Spleen (tissue), 11 donors: ENCODE data around the gene TMEM38A. TPM values are rescaled to one million over a fixed set of nuclear protein-coding genes. Genes with fewer than 3 reads are reported as not detected.

ENCODE experiments used
- DNase-seq: peaks from one replicate; pipeline ENCODE4 v3.0.0-alpha.2; 2020
- H3K27ac ChIP-seq, 8 donors: fragments of 200-600 bp; sonication (generic) in 7 of 8; 1 replicate in 4 of 8; 2 replicates in 4 of 8; pipeline versions ENCODE4 v1.5.0 to v1.8.0; 2016 to 2021; ENCODE audit warnings: inconsistent platforms in 4 of 8, mild to moderate bottlenecking in 4 of 8, moderate library complexity in 1 of 8
- H3K27me3 ChIP-seq, 7 donors: fragments of 200-600 bp; sonication (generic) in 6 of 7; replicated peaks in 1 of 7; 1 replicate in 4 of 7; 2 replicates in 3 of 7; pipeline versions ENCODE4 v1.5.0 to v1.8.0; 2016 to 2021; ENCODE audit warnings: inconsistent platforms in 3 of 7, mild to moderate bottlenecking in 1 of 7
- H3K36me3 ChIP-seq, 6 donors: fragments of 200-600 bp; sonication (generic) in 5 of 6; 1 replicate in 4 of 6; 2 replicates in 2 of 6; pipeline versions ENCODE4 v1.5.0 to v1.8.0; 2016 to 2021; ENCODE audit warnings: inconsistent platforms in 2 of 6
- H3K4me1 ChIP-seq, 6 donors: fragments of 200-600 bp; sonication (generic) in 5 of 6; 1 replicate in 3 of 6; 2 replicates in 3 of 6; pipeline versions ENCODE4 v1.5.0 to v1.8.0; 2016 to 2021; ENCODE audit warnings: inconsistent platforms in 3 of 6
- H3K4me3 ChIP-seq, 8 donors: fragments of 200-600 bp; sonication (generic) in 7 of 8; 1 replicate in 4 of 8; 2 replicates in 4 of 8; pipeline versions ENCODE4 v1.5.0 to v1.8.0; 2016 to 2021; ENCODE audit warnings: inconsistent platforms in 4 of 8, mild to moderate bottlenecking in 4 of 8, moderate library complexity in 2 of 8
- H3K9me3 ChIP-seq, 8 donors: fragments of 200-600 bp; sonication (generic) in 7 of 8; 1 replicate in 4 of 8; 2 replicates in 4 of 8; pipeline versions ENCODE4 v1.5.0 to v1.8.0; 2016 to 2021; ENCODE audit warnings: inconsistent platforms in 4 of 8
- CTCF ChIP-seq, 11 experiments: fragments of 200-600 bp in 7 of 11; fragments of 450-650 bp in 4 of 11; sonication (generic) in 4 of 11; IDR thresholded peaks in 8 of 11; conservative IDR thresholded peaks in 3 of 11; 1 replicate in 7 of 11; 2 replicates in 4 of 11; pipeline versions ENCODE4 v1.4.0 to v1.8.0; 2016 to 2021; ENCODE audit warnings: antibody characterized with exemption in 11 of 11, inconsistent platforms in 4 of 11, mild to moderate bottlenecking in 1 of 11
- POLR2A ChIP-seq, 3 donors: fragments of 450-650 bp; IDR thresholded peaks; one replicate each; pipeline ENCODE4 v1.5.1; 2017; ENCODE audit warnings: antibody characterized with exemption in 3 of 3, mild to moderate bottlenecking in 1 of 3
- POLR2AphosphoS5 ChIP-seq, 3 donors: sonication (generic); formaldehyde crosslinking; IDR thresholded peaks; one replicate each; pipeline ENCODE4 v1.5.1; 2017; ENCODE audit warnings: antibody characterized with exemption in 3 of 3
- WGBS, 5 donors: extraction: QIAGEN DNeasy Blood & Tissue Kit in 3 of 5; methylation state at CpG; one replicate each; pipeline versions ENCODE4 v1.1.5 to v1.1.7; 2013 to 2018; 5-methylcytosine and 5-hydroxymethylcytosine counted together
- intact Hi-C: fragments of 100-400 bp; cut with DNase I; formaldehyde crosslinking; loops from one replicate; pipeline ENCODE4 v1.15.0; 2023; ENCODE audit warnings: low total_unique reads
- polyA plus RNA-seq, 3 donors: library from polyadenylated mRNA; stranded (reverse); fragments of 200-250 nt; gene quantifications; one replicate each; pipeline ENCODE4 v1.2.1, GENCODE V29; 2013
- total RNA-seq, 7 donors: library from RNA; depleted of rRNA in 3 of 7; stranded (reverse); fragments of >200 nt in 3 of 7; fragmentation: NEBNext Ultra II Directional in 4 of 7; extraction: Animal tissue kit (Norgen Biotek cat#: 25700) in 4 of 7; gene quantifications; one replicate each; pipeline versions ENCODE4 v1.1.0 to v1.2.1, GENCODE V29; 2016 to 2021
- donor health status: healthy with polysubstance abuse.
- donor health status: DM: no; HTN: no; CAD: no; lungs with moderate emphysema.
- donor health status: DM: no; HTN: no; CAD: no.
- donor health status: Bipolar disorder and iron deficiency.
- donor health status: healthy.
- donor health status: DM: no; HTN: no; CAD: no.
- donor health status: DM: yes; HTN: yes; CAD: no.

Gene TMEM38A
- total and polyA plus RNA-seq, 10 donors = 1.5 to 5.4 (median 2.8) TPM

GRCh38 chr19:16678498-16678897 lies 17.6 kb downstream of the TMEM38A start:
- H3K27ac ChIP-seq = no peak overlapping the region
- TF ChIP-seq POLR2A (IDR thresholded peaks at IDR 0.05) (no peak), POLR2AphosphoS5 (IDR thresholded peaks at IDR 0.05) (no peak), CTCF (IDR thresholded peaks at IDR 0.05 in 8 of 11, conservative IDR thresholded peaks at IDR 0.05 in 3 of 11) (no peak)
- peaks cover 0 to 36% (median 16%) of the 10 kb centered on the region in 6 donors for H3K36me3 ChIP-seq
- H3K4me3 ChIP-seq = no peak overlapping the region
- intact Hi-C loops = no loop called here
- peaks cover 0 to 13% (median 0%) of the 10 kb centered on the region in 6 donors for H3K4me1 ChIP-seq
- H3K27me3 ChIP-seq = no peaks in the 10 kb centered on the region
- peaks cover 0 to 25% (median 17%) of the 10 kb centered on the region in 8 donors for H3K9me3 ChIP-seq
- WGBS, 5 donors = 86 to 93% (median 91%) methylated on average over 9 of the region's 9 CpGs
- DNase-seq = no peak

GRCh38 chr19:16679811-16680210 lies 18.9 kb downstream of the TMEM38A start:
- H3K4me3 ChIP-seq = no peak overlapping the region
- no peak for TF ChIP-seq POLR2A (IDR thresholded peaks at IDR 0.05)
- TF ChIP-seq CTCF (IDR thresholded peaks at IDR 0.05 in 8 of 11, conservative IDR thresholded peaks at IDR 0.05 in 3 of 11) = no peak
- no peak for TF ChIP-seq POLR2AphosphoS5 (IDR thresholded peaks at IDR 0.05)
- intact Hi-C loops = no loop called here
- WGBS, 5 donors = 93 to 100% (median 95%) methylated on average over 4 to 11 of the region's 11 CpGs
- H3K27me3 ChIP-seq = no peaks in the 10 kb centered on the region
- peaks cover 0 to 25% (median 17%) of the 10 kb centered on the region in 8 donors for H3K9me3 ChIP-seq
- no peak overlapping the region for H3K27ac ChIP-seq
- peaks cover 0 to 36% (median 16%) of the 10 kb centered on the region in 6 donors for H3K36me3 ChIP-seq
- peaks cover 0 to 9% (median 0%) of the 10 kb centered on the region in 6 donors for H3K4me1 ChIP-seq
- no peak for DNase-seq

GRCh38 chr19:16682539-16682938 lies 21.6 kb downstream of the TMEM38A start:
- TF ChIP-seq POLR2A (IDR thresholded peaks at IDR 0.05) (no peak), POLR2AphosphoS5 (IDR thresholded peaks at IDR 0.05) (no peak), CTCF (IDR thresholded peaks at IDR 0.05 in 8 of 11, conservative IDR thresholded peaks at IDR 0.05 in 3 of 11) (no peak)
- WGBS, 5 donors = 88 to 96% (median 93%) methylated on average over 1 to 2 of the region's 2 CpGs
- H3K27me3 ChIP-seq = no peaks in the 10 kb centered on the region
- H3K9me3 ChIP-seq = peaks cover 0 to 29% (median 19%) of the 10 kb centered on the region in 8 donors
- H3K36me3 ChIP-seq = peaks cover 0 to 36% (median 16%) of the 10 kb centered on the region in 6 donors
- no peak overlapping the region for H3K4me3 ChIP-seq
- intact Hi-C loops = no loop called here
- no peak for DNase-seq
- no peaks in the 10 kb centered on the region for H3K4me1 ChIP-seq
- H3K27ac ChIP-seq = no peak overlapping the region

GRCh38 chr19:16684216-16684615 lies 23.3 kb downstream of the TMEM38A start:
- Histone ChIP-seq H3K27me3 (no peaks in the 10 kb centered on the region), H3K9me3 (peaks cover 0 to 30% (median 19%) of the 10 kb centered on the region in 8 donors), H3K4me3 (no peak overlapping the region), H3K4me1 (no peaks in the 10 kb centered on the region), H3K27ac (no peak overlapping the region), H3K36me3 (peaks cover 0 to 36% (median 16%) of the 10 kb centered on the region in 6 donors)
- intact Hi-C loops = no loop called here
- WGBS, 5 donors = 83 to 89% (median 85%) methylated on average over 3 of the region's 3 CpGs
- no peak for DNase-seq
- TF ChIP-seq CTCF (IDR thresholded peaks at IDR 0.05 in 8 of 11, conservative IDR thresholded peaks at IDR 0.05 in 3 of 11) (no peak), POLR2A (IDR thresholded peaks at IDR 0.05) (no peak), POLR2AphosphoS5 (IDR thresholded peaks at IDR 0.05) (no peak)
